Keratinocyte (primary cell): ENCODE results near the gene TRAPPC2L.

ENCODE experiments used
- CTCF ChIP-seq, 3 experiments: IDR thresholded peaks in 1 of 3; conservative IDR thresholded peaks in 1 of 3; optimal IDR thresholded peaks in 1 of 3; 2 replicates in 2 of 3; 3 replicates in 1 of 3; pipeline versions ENCODE3 to v1.5.1; 2011; ENCODE audit warnings: low read length in 3 of 3, mild to moderate bottlenecking in 3 of 3, moderate library complexity in 2 of 3, control low read depth in 1 of 3, inconsistent platforms in 1 of 3; ENCODE audit not compliant: insufficient read depth in 2 of 3; ENCODE audit errors: extremely low read depth in 1 of 3
- EZH2 ChIP-seq: IDR thresholded peaks from one replicate; pipeline ENCODE4 v1.6.1; 2012; ENCODE audit warnings: inconsistent platforms, mild to moderate bottlenecking, low read length, moderate library complexity

- TF ChIP-seq CTCF (optimal IDR thresholded peaks at IDR 0.05 in 1 of 3, IDR thresholded peaks at IDR 0.05 in 1 of 3, conservative IDR thresholded peaks at IDR 0.05 in 1 of 3; ENCODE audit: extremely low read depth in 1 of 3, insufficient read depth in 2 of 3, low read length in 3 of 3) (no peak), EZH2 (no peak)
These were observed 30.7 kb upstream of the TRAPPC2L start for GRCh38 chr16:88826070-88826840.
